Testis (tissue), 3 donors: ENCODE data around the gene PHF2. TPM values are rescaled to one million over a fixed set of nuclear protein-coding genes. Genes with fewer than 3 reads are reported as not detected.

ENCODE experiments used
- DNase-seq: peaks from one replicate; pipeline ENCODE4 v3.0.0-alpha.2; 2019
- H3K27ac ChIP-seq, 2 donors: fragments of 200-600 bp; sonication (generic); one replicate each; pipeline ENCODE4 v1.5.1; 2019
- H3K27me3 ChIP-seq: fragments of 200-600 bp; sonication (generic); one replicate; pipeline ENCODE4 v1.5.1; 2019
- H3K36me3 ChIP-seq: fragments of 200-600 bp; sonication (generic); one replicate; pipeline ENCODE4 v1.5.1; 2017; ENCODE audit warnings: low read depth; ENCODE audit errors: missing control alignments
- H3K4me1 ChIP-seq: fragments of 200-600 bp; sonication (generic); one replicate; pipeline ENCODE4 v1.5.1; 2019
- H3K4me3 ChIP-seq, 2 donors: fragments of 200-600 bp; sonication (generic); one replicate each; pipeline ENCODE4 v1.5.1; 2017 to 2019
- H3K9me3 ChIP-seq: fragments of 200-600 bp; sonication (generic); one replicate; pipeline ENCODE4 v1.5.1; 2017
- CTCF ChIP-seq, 3 experiments: fragments of 450-650 bp in 2 of 3; fragments of 200-600 bp in 1 of 3; sonication (generic) in 1 of 3; IDR thresholded peaks; one replicate each; pipeline ENCODE4 v1.5.1; 2016 to 2019; ENCODE audit warnings: antibody characterized with exemption in 3 of 3, mild to moderate bottlenecking in 2 of 3, moderate library complexity in 1 of 3
- POLR2A ChIP-seq: fragments of 450-650 bp; IDR thresholded peaks from one replicate; pipeline ENCODE4 v1.6.1; 2017; ENCODE audit warnings: antibody characterized with exemption, mild to moderate bottlenecking, moderate library complexity
- WGBS, 2 donors: methylation state at CpG; one replicate each; pipeline ENCODE4 v1.1.5; 2018; 5-methylcytosine and 5-hydroxymethylcytosine counted together
- intact Hi-C: fragments of 100-400 bp; cut with DNase I; formaldehyde crosslinking; loops from one replicate; pipeline ENCODE4 v1.15.1; 2023; ENCODE audit warnings: low total_unique reads
- polyA plus RNA-seq: library from polyadenylated mRNA; stranded (reverse); fragments of 350-450 nt; fragmentation: Illumina TruSeq; extraction: RNeasy Lipid Tissue Mini Kit (QIAGEN cat#74804); gene quantifications from one replicate; pipeline ENCODE4 v1.2.3, GENCODE V29; 2014; ENCODE audit warnings: low read depth, low replicate concordance; ENCODE audit not compliant: insufficient read depth
- total RNA-seq, 2 donors: library from RNA; depleted of rRNA; stranded (reverse); fragments of >200 nt; gene quantifications; one replicate each; pipeline ENCODE4 v1.2.3, GENCODE V29; 2016

Gene PHF2
- total and polyA plus RNA-seq, 3 donors from 2014 or later = 19.6 to 22.1 (median 20.6) TPM

- no peak for DNase-seq
- WGBS, 2 donors = 92 to 98% methylated on average over 6 of the region's 6 CpGs
- no peak overlapping the region for H3K4me3 ChIP-seq
- TF ChIP-seq CTCF (IDR thresholded peaks at IDR 0.05) = no peak
- TF ChIP-seq POLR2A = no peak
- H3K36me3 ChIP-seq = no peaks in the 10 kb centered on the region
- no peaks in the 10 kb centered on the region for H3K9me3 ChIP-seq
- H3K27me3 ChIP-seq = no peaks in the 10 kb centered on the region
- no peak overlapping the region for H3K27ac ChIP-seq
- intact Hi-C loops = no loop called here
- H3K4me1 ChIP-seq = no peaks in the 10 kb centered on the region
These were observed 20.8 kb downstream of the PHF2 start for GRCh38 chr9:93597142-93597706.

DNA sequence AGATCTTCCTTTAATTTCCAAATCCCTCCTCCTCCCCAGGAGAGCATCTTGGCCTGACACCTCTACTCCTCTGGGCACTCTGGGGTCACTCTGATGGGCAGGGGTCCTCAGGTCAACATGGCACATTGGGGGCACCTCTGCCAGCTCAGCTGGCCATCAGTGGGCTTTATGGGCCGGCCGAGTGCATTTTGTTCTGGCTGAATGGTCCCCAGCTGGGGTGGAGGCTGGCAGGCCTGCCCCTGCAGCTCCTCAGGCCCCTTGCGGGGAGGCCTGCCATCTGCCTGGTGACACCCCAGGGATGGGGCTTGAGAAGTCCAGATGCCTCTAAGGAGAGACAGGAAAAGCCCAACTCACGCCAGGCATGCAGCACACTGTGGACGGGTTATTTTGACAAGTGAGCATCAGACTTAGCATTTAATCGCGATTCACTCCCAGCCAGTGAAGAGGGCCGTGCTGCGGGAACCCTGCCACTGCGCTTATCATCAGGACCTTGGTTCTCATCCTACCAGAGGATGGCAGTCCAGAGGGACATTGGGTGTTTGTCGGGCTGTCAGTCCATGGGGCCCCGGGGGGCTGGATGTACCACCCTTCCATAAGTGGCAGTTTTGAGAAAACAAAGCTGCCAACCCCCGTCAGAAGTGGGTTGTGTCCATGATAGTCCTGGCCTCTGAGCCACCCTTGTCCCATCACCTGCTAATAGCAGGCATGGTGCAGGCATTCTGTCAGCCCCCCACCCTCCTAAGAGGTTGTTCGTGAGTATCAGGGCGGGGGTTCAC lies 21.7 kb downstream of the PHF2 start:
- DNase-seq = no peak
- intact Hi-C loops = no loop called here
- H3K9me3 ChIP-seq = no peaks in the 10 kb centered on the region
- no peak overlapping the region for H3K4me3 ChIP-seq
- H3K27me3 ChIP-seq = no peaks in the 10 kb centered on the region
- no peak overlapping the region for H3K27ac ChIP-seq
- no peaks in the 10 kb centered on the region for H3K36me3 ChIP-seq
- WGBS, 2 donors = 84 to 91% methylated on average over 7 to 15 of the region's 15 CpGs
- no peak for TF ChIP-seq CTCF (IDR thresholded peaks at IDR 0.05)
- no peak for TF ChIP-seq POLR2A
- H3K4me1 ChIP-seq = no peaks in the 10 kb centered on the region

DNA sequence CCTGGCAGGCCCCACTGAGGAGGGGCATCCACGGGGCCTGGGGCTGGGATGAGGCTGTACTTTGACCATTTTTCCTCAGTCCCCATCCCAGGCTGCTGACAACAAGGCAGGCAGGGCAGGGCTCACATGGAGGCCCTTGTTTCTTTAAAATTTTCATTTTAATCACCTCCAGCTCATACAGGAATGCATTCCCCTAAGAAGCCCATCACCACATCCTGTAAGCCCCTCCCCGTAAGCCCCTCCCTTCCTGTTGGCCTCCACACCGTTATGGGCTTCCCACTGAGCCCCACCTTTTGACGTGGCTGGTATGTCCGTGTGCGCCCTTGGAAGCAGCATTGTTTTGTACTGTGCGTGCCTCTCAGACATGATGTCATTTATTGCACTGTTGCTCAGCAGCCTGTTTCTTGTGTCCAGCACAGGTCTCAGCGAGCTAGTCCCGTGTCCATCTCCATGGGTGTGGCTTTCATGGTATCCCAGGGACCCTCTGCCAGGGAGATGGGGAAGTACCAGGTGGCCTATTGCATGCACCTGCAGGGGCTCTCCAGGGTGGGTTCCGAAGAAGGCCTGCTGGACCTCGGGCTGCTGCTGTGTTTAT lies 22.4 kb downstream of the PHF2 start:
- WGBS, 2 donors = 70 to 80% methylated on average over 10 to 11 of the region's 11 CpGs

GRCh38 chr9:93599571-93600403 lies 23.4 kb downstream of the PHF2 start:
- no peak for TF ChIP-seq CTCF (IDR thresholded peaks at IDR 0.05)
- no peak for TF ChIP-seq POLR2A
- Histone ChIP-seq H3K9me3 (no peaks in the 10 kb centered on the region), H3K4me1 (no peaks in the 10 kb centered on the region), H3K36me3 (no peaks in the 10 kb centered on the region), H3K27me3 (no peaks in the 10 kb centered on the region), H3K4me3 (no peak overlapping the region), H3K27ac (no peak overlapping the region)
- WGBS, 2 donors = 77 to 85% methylated on average over 17 of the region's 17 CpGs
- intact Hi-C loops = no loop called here
- no peak for DNase-seq

More for the DNA sequence above, 22.4 kb downstream of the PHF2 start:
- no peak overlapping the region for H3K27ac ChIP-seq
- no peaks in the 10 kb centered on the region for H3K9me3 ChIP-seq
- no peaks in the 10 kb centered on the region for H3K36me3 ChIP-seq
- no peaks in the 10 kb centered on the region for H3K4me1 ChIP-seq
- no peaks in the 10 kb centered on the region for H3K27me3 ChIP-seq
- intact Hi-C loops = no loop called here
- H3K4me3 ChIP-seq = no peak overlapping the region
- TF ChIP-seq POLR2A = no peak
- no peak for TF ChIP-seq CTCF (IDR thresholded peaks at IDR 0.05)
- DNase-seq = no peak
